Osteocyte (in vitro differentiated cells): Measurements from ENCODE around the gene MFAP3L. TPM values are rescaled to one million over a fixed set of nuclear protein-coding genes. Genes with fewer than 3 reads are reported as not detected.

Experiments used
- DNase-seq: peaks from one replicate; pipeline ENCODE4 v3.0.0; 2021; ENCODE audit warnings: mixed read lengths; ENCODE audit not compliant: unreplicated experiment; ENCODE audit errors: extremely low spot score
- H3K27ac Mint-ChIP-seq: one replicate; pipeline ENCODE4 v1.8.0; 2021; ENCODE audit warnings: mild to moderate bottlenecking, mixed read lengths; ENCODE audit not compliant: unreplicated experiment
- H3K27me3 Mint-ChIP-seq: one replicate; pipeline ENCODE4 v1.8.0; 2021; ENCODE audit warnings: mixed read lengths; ENCODE audit not compliant: unreplicated experiment
- H3K36me3 Mint-ChIP-seq: one replicate; pipeline ENCODE4 v1.8.0; 2021; ENCODE audit warnings: mixed read lengths; ENCODE audit not compliant: unreplicated experiment
- H3K4me1 Mint-ChIP-seq: one replicate; pipeline ENCODE4 v1.8.0; 2021; ENCODE audit warnings: mixed read lengths; ENCODE audit not compliant: unreplicated experiment
- H3K4me3 Mint-ChIP-seq: one replicate; pipeline ENCODE4 v1.8.0; 2021; ENCODE audit warnings: mild to moderate bottlenecking, moderate library complexity, mixed read lengths; ENCODE audit not compliant: unreplicated experiment
- H3K9me3 Mint-ChIP-seq: one replicate; pipeline ENCODE4 v1.8.0; 2021; ENCODE audit warnings: mixed read lengths; ENCODE audit not compliant: unreplicated experiment
- CTCF ChIP-seq: fragments of 200-600 bp; sonication (generic); IDR thresholded peaks from 2 replicates; pipeline ENCODE4 v1.5.0; 2021; ENCODE audit warnings: antibody characterized with exemption, mild to moderate bottlenecking, moderate library complexity
- total RNA-seq: library from RNA; stranded (reverse); gene quantifications from 2 replicates; pipeline ENCODE4 v1.2.1, GENCODE V29; 2021

MFAP3L gene
- total RNA-seq, 1 donor from 2014 or later = 2.5 TPM

GRCh38 chr4:169984745-169985144 is 41.5 kb downstream of the MFAP3L start:
- Mint-ChIP-seq H3K9me3 (no peaks in the 10 kb centered on the region), H3K27me3 (no peaks in the 10 kb centered on the region), H3K36me3 (no peaks in the 10 kb centered on the region), H3K27ac (no peak overlapping the region), H3K4me3 (no peak overlapping the region), H3K4me1 (peaks cover 4% of the 10 kb centered on the region)
- no peak for TF ChIP-seq CTCF
- no peak for DNase-seq

DNA sequence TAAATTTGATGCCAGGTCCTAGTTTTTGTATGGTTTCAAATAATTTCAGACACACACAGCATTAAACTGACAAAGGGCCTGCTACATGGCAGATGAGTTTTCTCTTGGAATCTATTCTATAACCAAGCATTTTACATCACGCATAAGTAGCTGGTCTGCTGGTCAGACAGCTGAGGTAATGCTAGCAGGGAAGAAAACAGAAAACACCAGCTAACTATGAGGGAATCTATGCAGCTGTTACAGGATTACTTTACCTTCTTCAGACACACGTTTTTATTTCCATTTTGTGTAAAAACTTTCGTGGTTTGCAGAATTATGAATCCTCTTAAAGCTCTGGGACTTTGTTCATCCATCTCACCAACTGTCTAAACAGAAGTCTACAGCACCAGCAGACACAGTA is 42.0 kb downstream of the MFAP3L start:
- H3K27me3 Mint-ChIP-seq = no peaks in the 10 kb centered on the region
- H3K9me3 Mint-ChIP-seq = no peaks in the 10 kb centered on the region
- no peaks in the 10 kb centered on the region for H3K36me3 Mint-ChIP-seq
- TF ChIP-seq CTCF = no peak
- no peak overlapping the region for H3K4me3 Mint-ChIP-seq
- H3K27ac Mint-ChIP-seq = no peak overlapping the region
- no peak for DNase-seq
- H3K4me1 Mint-ChIP-seq = peaks cover 4% of the 10 kb centered on the region

GRCh38 chr4:169976951-169977350 is 49.2 kb downstream of the MFAP3L start:
- no peak overlapping the region for H3K4me3 Mint-ChIP-seq
- H3K4me1 Mint-ChIP-seq = no peaks in the 10 kb centered on the region
- no peaks in the 10 kb centered on the region for H3K36me3 Mint-ChIP-seq
- H3K27ac Mint-ChIP-seq = no peak overlapping the region
- no peak for TF ChIP-seq CTCF
- H3K9me3 Mint-ChIP-seq = no peaks in the 10 kb centered on the region
- no peak for DNase-seq
- no peaks in the 10 kb centered on the region for H3K27me3 Mint-ChIP-seq

DNA sequence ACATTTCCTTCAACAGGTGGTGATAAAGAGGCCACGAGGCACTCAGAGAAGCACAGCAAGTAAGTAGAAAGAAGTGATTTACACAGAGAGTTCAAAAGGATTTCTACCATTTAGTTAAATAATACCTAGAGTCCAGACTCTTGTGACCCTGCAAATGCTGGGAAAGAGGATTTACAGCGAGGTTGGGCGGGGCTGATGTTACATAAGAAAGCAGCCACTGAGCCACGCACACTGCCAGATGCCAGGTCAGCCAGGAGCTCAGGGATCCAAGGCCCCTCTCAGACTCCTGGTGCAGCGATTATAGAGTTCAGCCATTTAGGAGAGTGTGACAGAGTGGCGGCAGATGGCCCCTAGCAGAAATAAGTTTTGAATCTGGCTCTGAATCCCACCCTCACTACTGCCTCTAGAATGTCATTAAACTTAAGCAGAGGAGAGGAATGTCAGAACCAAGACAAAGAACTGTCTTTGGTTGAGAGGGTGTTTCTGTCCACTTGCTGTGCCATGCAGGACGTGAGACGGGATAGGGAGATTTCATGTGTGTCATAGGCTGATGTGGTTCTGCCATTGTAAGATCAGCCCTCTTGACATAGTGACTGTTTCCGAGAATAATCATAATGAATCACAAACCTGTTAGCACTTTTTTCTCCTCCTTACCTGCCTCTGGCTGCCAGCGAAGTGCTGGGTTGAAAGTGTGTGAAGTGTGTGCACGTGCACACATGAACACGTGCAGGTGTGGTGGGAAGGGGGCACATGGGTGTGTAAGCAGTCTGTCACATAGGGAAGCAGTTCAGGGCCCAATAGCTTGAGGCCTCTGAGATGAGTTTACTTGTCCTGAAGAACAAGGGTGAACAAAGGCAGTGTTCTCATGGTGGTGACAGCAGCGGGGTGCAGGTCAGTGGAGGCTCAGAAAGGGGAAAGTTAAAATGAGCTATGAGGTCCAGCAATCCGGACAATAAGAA is 50.1 kb downstream of the MFAP3L start:
- Mint-ChIP-seq H3K36me3 (no peaks in the 10 kb centered on the region), H3K27ac (no peak overlapping the region), H3K9me3 (no peaks in the 10 kb centered on the region), H3K4me3 (no peak overlapping the region), H3K4me1 (no peaks in the 10 kb centered on the region), H3K27me3 (no peaks in the 10 kb centered on the region)
- TF ChIP-seq CTCF = no peak
- DNase-seq = no peak

DNA sequence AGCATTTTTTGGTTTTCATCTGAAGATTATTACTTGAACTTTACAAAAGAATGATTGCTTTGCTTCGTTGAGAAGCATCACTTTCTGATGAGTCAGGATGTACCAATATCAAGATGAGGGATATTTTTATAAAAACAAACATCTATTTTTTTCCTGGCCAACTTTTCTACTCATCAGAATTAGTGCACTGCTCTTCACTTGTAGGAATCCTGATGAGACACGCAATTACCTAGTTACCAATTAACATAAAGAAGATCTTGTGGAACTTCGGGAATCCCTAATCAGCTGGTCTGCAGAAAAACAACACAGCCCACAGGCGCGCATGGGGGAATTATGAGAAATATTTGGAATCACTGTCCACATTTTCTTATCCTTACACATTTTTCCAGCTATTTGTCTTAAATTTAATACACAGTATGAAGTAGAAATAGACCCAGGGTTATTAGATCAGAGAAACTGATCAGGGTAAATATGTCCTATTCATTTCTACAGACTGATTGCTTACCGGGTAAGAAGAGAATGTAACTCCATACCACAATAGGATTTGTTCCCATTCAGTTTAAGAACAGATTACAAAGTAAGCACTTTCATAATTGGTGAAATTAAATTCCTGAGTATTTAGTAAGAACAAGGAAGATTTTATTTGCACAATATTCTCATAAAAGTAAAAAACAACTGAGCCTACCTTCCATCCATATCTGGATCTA is 50.9 kb downstream of the MFAP3L start:
- Mint-ChIP-seq H3K27ac (no peak overlapping the region), H3K4me3 (no peak overlapping the region), H3K9me3 (no peaks in the 10 kb centered on the region), H3K36me3 (no peaks in the 10 kb centered on the region), H3K27me3 (no peaks in the 10 kb centered on the region), H3K4me1 (no peaks in the 10 kb centered on the region)
- TF ChIP-seq CTCF = no peak
- no peak for DNase-seq
